ENCODE measurements around the gene DPP8. TPM values are rescaled to one million over a fixed set of nuclear protein-coding genes. Genes with fewer than 3 reads are reported as not detected.

The DPP8 gene
- total RNA-seq, 1 experiment from 2014 or later: 27.1 TPM

DNA sequence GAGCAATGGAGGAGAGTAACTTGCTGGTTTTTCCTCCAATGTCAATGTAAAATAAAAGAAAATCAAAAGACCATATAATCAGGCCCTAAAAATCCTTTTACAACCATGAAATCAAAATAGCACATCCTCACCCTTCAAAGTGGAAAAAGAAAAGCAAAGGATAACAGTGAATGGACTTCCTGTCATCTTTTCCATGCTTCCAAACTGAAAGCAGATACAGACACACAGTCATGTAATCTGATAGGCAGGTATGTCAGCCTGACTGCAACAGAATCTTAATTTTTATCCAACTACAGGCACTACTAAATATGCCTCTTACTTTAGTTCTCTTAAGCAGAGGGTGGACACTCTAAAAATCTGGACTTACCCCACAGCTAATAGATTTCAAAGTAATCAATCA lies 66.9 kb downstream of the DPP8 start:
- Histone ChIP-seq H3K4me3 (replicated peaks in 1 of 2; ENCODE audit: low read depth in 1 of 2, low read length in 2 of 2) (no peak overlapping the region), H3K4me1 (ENCODE audit: control insufficient read depth in 1 of 2, insufficient read depth in 2 of 2, low read length in 2 of 2) (no peaks in the 10 kb centered on the region), H3K4me2 (ENCODE audit: low read length) (no peak overlapping the region), H4K20me1 (ENCODE audit: insufficient read depth) (no peaks in the 10 kb centered on the region), H3K27ac (ENCODE audit: low read depth, low read length) (no peak overlapping the region), H2AFZ (ENCODE audit: low read depth, low read length, poor library complexity, severe bottlenecking) (no peak overlapping the region), H3K79me2 (ENCODE audit: insufficient read depth, low read length) (no peaks in the 10 kb centered on the region), H3K9me2 (ENCODE audit: insufficient read depth) (no peaks in the 10 kb centered on the region), H3K36me3 (ENCODE audit: control insufficient read depth in 1 of 2, insufficient read depth in 2 of 2, low read length in 2 of 2) (peaks cover 22 to 23% of the 10 kb centered on the region in 2 experiments), H3K27me3 (ENCODE audit: insufficient read depth, low read length) (no peaks in the 10 kb centered on the region), H3K9me3 (ENCODE audit: control insufficient read depth in 1 of 2, insufficient read depth in 1 of 2, low read depth in 1 of 2, low read length in 2 of 2) (no peaks in the 10 kb centered on the region), H3K9ac (ENCODE audit: low read length) (no peak overlapping the region)
- BruUV-seq (replicated peaks): no TSS peak
- intact Hi-C loops (cut with micrococcal nuclease): no loop called here
- TF ChIP-seq, protein P1, sequence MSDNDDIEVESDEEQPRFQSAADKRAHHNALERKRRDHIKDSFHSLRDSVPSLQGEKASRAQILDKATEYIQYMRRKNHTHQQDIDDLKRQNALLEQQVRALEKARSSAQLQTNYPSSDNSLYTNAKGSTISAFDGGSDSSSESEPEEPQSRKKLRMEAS (IDR thresholded peaks at IDR 0.05): no peak
- TF ChIP-seq EZH2 (IDR thresholded peaks at IDR 0.05) (no peak), REST (IDR thresholded peaks at IDR 0.05; ENCODE audit: low read depth) (no peak), CEBPB (IDR thresholded peaks at IDR 0.05; ENCODE audit: low read depth) (no peak), EZH2phosphoT487 (IDR thresholded peaks at IDR 0.05; ENCODE audit: borderline replicate concordance) (no peak), SIN3A (IDR thresholded peaks at IDR 0.05; ENCODE audit: low read depth) (no peak), ELF1 (IDR thresholded peaks at IDR 0.05; ENCODE audit: borderline replicate concordance, low read depth) (no peak), FOSL1 (IDR thresholded peaks at IDR 0.05; ENCODE audit: low read depth) (no peak), TCF7L2 (IDR thresholded peaks at IDR 0.05; ENCODE audit: borderline replicate concordance, extremely low read depth, insufficient read depth, insufficient read length) (no peak), POLR2AphosphoS5 (IDR thresholded peaks at IDR 0.05; ENCODE audit: low read depth, low read length) (no peak)
- TF ChIP-seq, protein P2, sequence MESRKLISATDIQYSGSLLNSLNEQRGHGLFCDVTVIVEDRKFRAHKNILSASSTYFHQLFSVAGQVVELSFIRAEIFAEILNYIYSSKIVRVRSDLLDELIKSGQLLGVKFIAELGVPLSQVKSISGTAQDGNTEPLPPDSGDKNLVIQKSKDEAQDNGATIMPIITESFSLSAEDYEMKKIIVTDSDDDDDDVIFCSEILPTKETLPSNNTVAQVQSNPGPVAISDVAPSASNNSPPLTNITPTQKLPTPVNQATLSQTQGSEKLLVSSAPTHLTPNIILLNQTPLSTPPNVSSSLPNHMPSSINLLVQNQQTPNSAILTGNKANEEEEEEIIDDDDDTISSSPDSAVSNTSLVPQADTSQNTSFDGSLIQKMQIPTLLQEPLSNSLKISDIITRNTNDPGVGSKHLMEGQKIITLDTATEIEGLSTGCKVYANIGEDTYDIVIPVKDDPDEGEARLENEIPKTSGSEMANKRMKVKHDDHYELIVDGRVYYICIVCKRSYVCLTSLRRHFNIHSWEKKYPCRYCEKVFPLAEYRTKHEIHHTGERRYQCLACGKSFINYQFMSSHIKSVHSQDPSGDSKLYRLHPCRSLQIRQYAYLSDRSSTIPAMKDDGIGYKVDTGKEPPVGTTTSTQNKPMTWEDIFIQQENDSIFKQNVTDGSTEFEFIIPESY (IDR thresholded peaks at IDR 0.05; ENCODE audit: extremely low read depth, insufficient replicate concordance, low read length): no peak
- TF ChIP-seq, protein P3, sequence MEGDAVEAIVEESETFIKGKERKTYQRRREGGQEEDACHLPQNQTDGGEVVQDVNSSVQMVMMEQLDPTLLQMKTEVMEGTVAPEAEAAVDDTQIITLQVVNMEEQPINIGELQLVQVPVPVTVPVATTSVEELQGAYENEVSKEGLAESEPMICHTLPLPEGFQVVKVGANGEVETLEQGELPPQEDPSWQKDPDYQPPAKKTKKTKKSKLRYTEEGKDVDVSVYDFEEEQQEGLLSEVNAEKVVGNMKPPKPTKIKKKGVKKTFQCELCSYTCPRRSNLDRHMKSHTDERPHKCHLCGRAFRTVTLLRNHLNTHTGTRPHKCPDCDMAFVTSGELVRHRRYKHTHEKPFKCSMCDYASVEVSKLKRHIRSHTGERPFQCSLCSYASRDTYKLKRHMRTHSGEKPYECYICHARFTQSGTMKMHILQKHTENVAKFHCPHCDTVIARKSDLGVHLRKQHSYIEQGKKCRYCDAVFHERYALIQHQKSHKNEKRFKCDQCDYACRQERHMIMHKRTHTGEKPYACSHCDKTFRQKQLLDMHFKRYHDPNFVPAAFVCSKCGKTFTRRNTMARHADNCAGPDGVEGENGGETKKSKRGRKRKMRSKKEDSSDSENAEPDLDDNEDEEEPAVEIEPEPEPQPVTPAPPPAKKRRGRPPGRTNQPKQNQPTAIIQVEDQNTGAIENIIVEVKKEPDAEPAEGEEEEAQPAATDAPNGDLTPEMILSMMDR (IDR thresholded peaks at IDR 0.05 in 2 of 3, conservative IDR thresholded peaks at IDR 0.05 in 1 of 3; ENCODE audit: borderline replicate concordance in 1 of 3, insufficient read depth in 1 of 3, low read depth in 2 of 3, low read length in 2 of 3): no peak
- POLR2A ChIA-PET: no interaction called here
- DNase-seq (ENCODE audit: low read depth, low spot score): no peak
- CTCF ChIA-PET: no interaction called here
- RAD21 ChIA-PET (ENCODE audit: low non-redundant PET in 1 of 2, low total read pairs in 2 of 2, uncharacterized antibody in 2 of 2, unreplicated experiment in 2 of 2): no interaction called here
- no peak for ATAC-seq

Measured in HCT116 (cell line).